GM23248 (cell line): Measurements from ENCODE around the gene FBXO2. TPM values are rescaled to one million over a fixed set of nuclear protein-coding genes. Genes with fewer than 3 reads are reported as not detected.
A peak's percentile ranks its signal among the peaks of the same experiment; 100 is the strongest.

Source experiments
- DNase-seq: peaks from one replicate; pipeline ENCODE4 v3.0.0-alpha.2; 2015
- H2AFZ ChIP-seq: fragments of 200-600 bp; sonication (generic); 2 replicates; pipeline ENCODE4 v1.6.1; 2016; ENCODE audit warnings: antibody characterized with exemption
- H3F3A ChIP-seq: fragments of 200-600 bp; sonication (generic); 2 replicates; pipeline ENCODE4 v1.6.1; 2016; ENCODE audit warnings: mild to moderate bottlenecking, antibody characterized with exemption, mixed run types; ENCODE audit not compliant: insufficient read depth
- H3K27ac ChIP-seq: fragments of 200-600 bp; sonication (generic); 2 replicates; pipeline ENCODE4 v1.5.1; 2016; ENCODE audit warnings: mild to moderate bottlenecking
- H3K27me3 ChIP-seq: fragments of 200-600 bp; sonication (generic); replicated peaks from 2 replicates; pipeline ENCODE4 v1.6.1; 2016; ENCODE audit warnings: mild to moderate bottlenecking; ENCODE audit not compliant: insufficient read depth
- H3K36me3 ChIP-seq: fragments of 200-600 bp; sonication (generic); 2 replicates; pipeline ENCODE4 v1.6.1; 2016; ENCODE audit warnings: low read depth, mild to moderate bottlenecking
- H3K4me1 ChIP-seq: fragments of 200-600 bp; sonication (generic); 2 replicates; pipeline ENCODE4 v1.6.1; 2016; ENCODE audit warnings: mild to moderate bottlenecking; ENCODE audit not compliant: insufficient read depth
- H3K4me2 ChIP-seq: fragments of 200-600 bp; sonication (generic); one replicate; pipeline ENCODE4 v1.6.1; 2016; ENCODE audit warnings: mild to moderate bottlenecking; ENCODE audit not compliant: unreplicated experiment
- H3K4me3 ChIP-seq: fragments of 200-600 bp; sonication (generic); 2 replicates; pipeline ENCODE4 v1.5.1; 2016; ENCODE audit warnings: mild to moderate bottlenecking
- H3K79me2 ChIP-seq: fragments of 200-600 bp; sonication (generic); 2 replicates; pipeline ENCODE4 v1.6.1; 2016; ENCODE audit warnings: mild to moderate bottlenecking; ENCODE audit not compliant: insufficient read depth
- H3K9ac ChIP-seq: fragments of 200-600 bp; sonication (generic); 2 replicates; pipeline ENCODE4 v1.6.1; 2016; ENCODE audit warnings: mild to moderate bottlenecking
- H3K9me2 ChIP-seq: fragments of 200-600 bp; sonication (generic); 2 replicates; pipeline ENCODE4 v1.6.1; 2016; ENCODE audit warnings: mixed run types, mild to moderate bottlenecking, moderate library complexity; ENCODE audit not compliant: insufficient read depth
- H3K9me3 ChIP-seq: fragments of 200-600 bp; sonication (generic); one replicate; pipeline ENCODE4 v1.6.1; 2017; ENCODE audit warnings: low read depth
- H4K20me1 ChIP-seq: fragments of 200-600 bp; sonication (generic); 2 replicates; pipeline ENCODE4 v1.6.0; 2016; ENCODE audit not compliant: insufficient read depth
- EZH2 ChIP-seq: fragments of 200-600 bp; sonication (generic); IDR thresholded peaks from 2 replicates; pipeline ENCODE4 v1.6.1; 2018; ENCODE audit warnings: antibody characterized with exemption, mild to moderate bottlenecking; ENCODE audit not compliant: insufficient read depth, poor library complexity, severe bottlenecking
- EZH2phosphoT487 ChIP-seq: fragments of 200-600 bp; sonication (generic); IDR thresholded peaks from 2 replicates; pipeline ENCODE4 v1.6.1; 2018; ENCODE audit warnings: antibody characterized with exemption, moderate library complexity, mild to moderate bottlenecking, low read depth; ENCODE audit not compliant: insufficient read depth
- WGBS, 2 experiments: methylation state at CpG; one replicate each; pipeline ENCODE4 v1.1.6; 2015 to 2017; ENCODE audit warnings: low lambda C conversion rate in 2 of 2, low coverage in 1 of 2; ENCODE audit errors: missing lambda C conversion rate in 2 of 2; 5-methylcytosine and 5-hydroxymethylcytosine counted together
- in situ Hi-C: fragments of 300-500 bp; cut with MboI; formaldehyde crosslinking; loops from 2 replicates; pipeline ENCODE4 v1.15.0; 2020
- polyA plus RNA-seq: library from polyadenylated mRNA; unstranded; fragments of >200 nt; fragmentation: Nextera tagmentation; extraction: Ambion mirVana; gene quantifications from 2 replicates; pipeline ENCODE4 v1.2.1, GENCODE V29; 2016
- total RNA-seq: library from RNA; depleted of rRNA; stranded (reverse); fragments of >200 nt; shearing (Covaris generic); gene quantifications from 2 replicates; pipeline ENCODE4 v1.2.3, GENCODE V29; 2014

The FBXO2 gene
- total and polyA plus RNA-seq, 2 experiments from 2014 or later, result 0.54 to 1.1 TPM

- peak within 1 kb of the TSS; percentile 38; the same call in 1 of the 2 replicates for H3K4me3 ChIP-seq
- no peaks in the 10 kb centered on the region for H3K36me3 ChIP-seq
- H3F3A ChIP-seq, result no peaks in the 10 kb centered on the region
- H4K20me1 ChIP-seq, result no peaks in the 10 kb centered on the region
- no peak within 1 kb of the TSS for H3K9ac ChIP-seq
- peak; percentile 24 for DNase-seq
- peak within 1 kb of the TSS; percentile 49 for H3K4me2 ChIP-seq
- H3K27me3 ChIP-seq, result peaks cover 23% of the 10 kb centered on the region
- H3K4me1 ChIP-seq, result peaks cover 13% of the 10 kb centered on the region
- no peaks in the 10 kb centered on the region for H3K9me2 ChIP-seq
- TF ChIP-seq EZH2 (no peak), EZH2phosphoT487 (0 out of 2 replicates have a peak, but pooled peaks have one; percentile 47)
- H3K27ac ChIP-seq, result no peak within 1 kb of the TSS
- no peaks in the 10 kb centered on the region for H3K79me2 ChIP-seq
- in situ Hi-C loops, result no loop called here
- 1 to 3% methylated on average over 35 to 46 of the region's 78 CpGs for WGBS, 2 experiments
- no peaks in the 10 kb centered on the region for H3K9me3 ChIP-seq
- no peak within 1 kb of the TSS for H2AFZ ChIP-seq
These were observed 37.2 kb upstream of the FBXO2 start, which contains the start of gene DRAXIN for GRCh38 chr1:11691302-11691914. Gene DRAXIN, plus strand, starts transcription at chr1:11691710. Its CDS starts 14,549 bp downstream, at chr1:11706259.

DNA sequence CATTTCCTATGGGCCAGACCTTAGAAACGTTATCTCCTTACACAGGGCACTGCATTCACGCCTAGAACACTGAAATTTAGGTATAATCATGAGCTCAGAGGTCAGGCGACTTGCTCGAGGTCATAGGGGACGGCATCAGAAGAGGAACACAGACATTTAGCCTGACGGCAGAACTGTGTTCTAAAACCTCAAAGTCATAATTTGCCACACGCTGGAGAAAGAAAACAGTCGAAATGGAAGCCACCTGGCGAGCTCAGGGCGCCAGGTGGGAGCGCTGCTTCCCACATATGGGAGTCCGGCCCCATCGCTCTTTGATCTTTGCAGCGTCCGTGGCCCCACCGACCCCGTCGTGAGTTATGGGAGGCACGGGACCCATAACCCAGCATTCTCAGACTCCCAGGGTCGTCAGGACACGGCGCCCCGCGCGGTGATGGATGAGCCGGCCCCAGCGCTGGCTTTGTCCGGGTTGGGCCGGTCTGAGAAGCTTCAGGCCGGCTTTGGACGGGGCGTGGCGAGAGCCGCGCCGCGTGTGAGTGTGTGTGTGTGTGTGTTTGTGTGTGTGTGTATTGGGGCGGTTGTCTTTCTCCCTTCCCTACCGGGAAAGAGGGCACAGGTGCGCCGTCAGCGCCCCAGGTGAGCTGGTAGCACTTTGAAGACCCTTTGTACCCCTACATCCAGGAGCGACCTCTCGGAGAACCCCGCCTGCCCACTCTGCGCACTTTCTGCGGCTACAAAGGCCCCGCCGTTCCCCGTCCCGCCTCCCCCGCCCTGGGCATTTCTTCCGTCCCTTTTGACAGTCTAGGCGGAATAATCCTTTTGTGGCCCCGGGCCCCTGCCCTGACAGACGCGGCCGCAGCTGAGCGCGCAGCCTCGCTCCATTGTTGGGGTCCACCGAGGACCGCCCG is 36.4 kb upstream of the FBXO2 start:
- peaks cover 23% of the 10 kb centered on the region for H3K27me3 ChIP-seq
- H2AFZ ChIP-seq, result no peak overlapping the region
- no peaks in the 10 kb centered on the region for H3F3A ChIP-seq
- DNase-seq, result no peak
- no peaks in the 10 kb centered on the region for H3K79me2 ChIP-seq
- in situ Hi-C loops, result no loop called here
- no peak overlapping the region for H3K9ac ChIP-seq
- no peak overlapping the region for H3K27ac ChIP-seq
- H3K9me3 ChIP-seq, result no peaks in the 10 kb centered on the region
- TF ChIP-seq EZH2, result peak; percentile 76
- TF ChIP-seq EZH2phosphoT487, result no peak
- WGBS, 2 experiments, result 17 to 20% methylated on average over 38 to 62 of the region's 64 CpGs
- peak overlapping the region; percentile 38; the same call in 1 of the 2 replicates for H3K4me3 ChIP-seq
- H3K4me2 ChIP-seq, result peak overlapping the region; percentile 49
- no peaks in the 10 kb centered on the region for H3K9me2 ChIP-seq
- H4K20me1 ChIP-seq, result no peaks in the 10 kb centered on the region
- no peaks in the 10 kb centered on the region for H3K36me3 ChIP-seq
- H3K4me1 ChIP-seq, result peaks cover 13% of the 10 kb centered on the region

DNA sequence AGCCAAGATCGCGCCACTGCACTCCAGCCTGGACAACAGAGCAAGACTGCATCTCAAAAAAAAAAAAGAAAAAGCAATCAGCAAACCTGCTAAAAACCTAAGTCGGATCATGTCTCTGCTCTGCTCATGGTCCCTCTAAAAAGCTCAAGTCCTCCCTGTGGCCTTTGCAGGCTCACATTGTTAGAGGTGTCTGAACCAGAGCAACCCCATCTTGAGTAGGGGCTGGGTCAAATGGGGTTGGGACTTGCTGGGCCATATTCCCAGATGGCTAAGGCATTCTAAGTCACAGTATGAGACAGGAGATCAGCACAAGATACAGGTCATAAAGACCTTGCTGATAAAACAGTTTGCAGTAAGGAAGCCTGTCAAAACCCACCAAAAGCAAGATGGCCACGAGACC is 34.3 kb upstream of the FBXO2 start:
- no peaks in the 10 kb centered on the region for H4K20me1 ChIP-seq
- no peak overlapping the region for H3K4me3 ChIP-seq
- no peak overlapping the region for H2AFZ ChIP-seq
- H3K27me3 ChIP-seq, result peaks cover 23% of the 10 kb centered on the region
- in situ Hi-C loops, result no loop called here
- no peak overlapping the region for H3K27ac ChIP-seq
- H3K9ac ChIP-seq, result no peak overlapping the region
- H3F3A ChIP-seq, result no peaks in the 10 kb centered on the region
- H3K4me1 ChIP-seq, result peaks cover 11% of the 10 kb centered on the region
- no peaks in the 10 kb centered on the region for H3K36me3 ChIP-seq
- H3K4me2 ChIP-seq, result no peak overlapping the region
- H3K9me2 ChIP-seq, result no peaks in the 10 kb centered on the region
- H3K79me2 ChIP-seq, result no peaks in the 10 kb centered on the region
- no peaks in the 10 kb centered on the region for H3K9me3 ChIP-seq
- WGBS, 2 experiments, result 91 to 92% methylated on average over 2 to 4 of the region's 4 CpGs
- no peak for TF ChIP-seq EZH2
- TF ChIP-seq EZH2phosphoT487, result no peak
- DNase-seq, result no peak

DNA sequence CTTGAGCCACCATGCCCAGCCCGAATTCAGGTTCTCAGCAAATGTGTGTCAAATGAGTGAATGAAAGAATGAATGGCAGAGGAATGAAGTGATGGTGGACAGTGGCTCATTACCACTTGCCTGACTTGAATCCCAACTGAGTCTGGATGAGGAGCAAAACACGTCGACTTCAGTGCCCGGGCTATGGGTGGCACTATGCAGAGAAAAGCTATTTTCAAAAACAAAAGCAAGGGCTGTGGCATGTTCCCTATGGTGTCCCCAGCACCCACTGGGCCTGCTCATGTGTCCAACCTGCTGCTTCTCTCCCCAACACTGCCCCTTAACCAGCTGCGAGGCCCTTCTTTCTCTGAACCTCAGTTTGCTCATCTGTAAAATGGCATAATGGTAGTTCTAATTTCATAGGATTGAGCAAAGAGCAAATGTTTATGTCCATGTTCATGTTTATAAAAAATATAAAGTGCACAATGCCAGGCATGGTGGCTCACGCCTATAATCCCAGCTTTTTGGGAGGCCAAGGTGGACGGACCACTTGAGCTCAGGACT is 31.1 kb upstream of the FBXO2 start:
- WGBS, 2 experiments, result 83% methylated on average over 7 of the region's 7 CpGs
- Histone ChIP-seq H3K36me3 (no peaks in the 10 kb centered on the region), H3F3A (peaks cover 7% of the 10 kb centered on the region; the same call in 1 of the 2 replicates), H3K4me3 (no peak overlapping the region), H3K27me3 (peaks cover 10% of the 10 kb centered on the region), H3K9me2 (no peaks in the 10 kb centered on the region), H3K27ac (no peak overlapping the region), H3K9ac (no peak overlapping the region), H4K20me1 (no peaks in the 10 kb centered on the region), H3K4me1 (0 out of 2 replicates have a peak, but pooled peaks cover 6% of the 10 kb centered on the region), H2AFZ (no peak overlapping the region), H3K79me2 (peaks cover 3% of the 10 kb centered on the region; the same call in 1 of the 2 replicates), H3K9me3 (no peaks in the 10 kb centered on the region), H3K4me2 (no peak overlapping the region)
- TF ChIP-seq EZH2, result no peak
- no peak for TF ChIP-seq EZH2phosphoT487
- no peak for DNase-seq
- in situ Hi-C loops, result no loop called here
